PC-9 (cell line): ENCODE results near the gene NPTX1. TPM values are rescaled to one million over a fixed set of nuclear protein-coding genes. Genes with fewer than 3 reads are reported as not detected.

Source experiments
- BruUV-seq: library from RNA; stranded (reverse); fragments of 400-500 nt; replicated peaks from 2 replicates; lab custom pipeline; 2021; lab: Mats Ljungman, UMichigan
- CTCF ChIA-PET: fragments of 300-600 bp; sonication (Branson Sonifier 250); formaldehyde crosslinking; loops from one replicate; lab custom pipeline; 2022; ENCODE audit warnings: antibody characterized with exemption; lab: Charles Lee
- POLR2A ChIA-PET: fragments of 300-600 bp; sonication (Branson Sonifier 250); formaldehyde crosslinking; loops from one replicate; lab custom pipeline; 2022; ENCODE audit warnings: antibody characterized with exemption; ENCODE audit not compliant: unreplicated experiment; lab: Charles Lee
- DNase-seq, 2 experiments: peaks; one replicate each; pipeline versions ENCODE4 v3.0.0 to v3.0.0-alpha.2; 2015 to 2022; ENCODE audit warnings: mixed read lengths in 1 of 2
- H2AFZ ChIP-seq: fragments of 200-600 bp; sonication (generic); 2 replicates; pipeline ENCODE4 v1.8.1; 2017; ENCODE audit warnings: antibody characterized with exemption
- H3F3A ChIP-seq: fragments of 200-600 bp; sonication (generic); 2 replicates; pipeline ENCODE4 v1.8.1; 2017; ENCODE audit warnings: antibody characterized with exemption, mild to moderate bottlenecking, low read depth; ENCODE audit not compliant: insufficient read depth
- H3K27ac ChIP-seq: fragments of 200-600 bp; sonication (generic); 2 replicates; pipeline ENCODE4 v1.6.1; 2016; ENCODE audit warnings: mixed run types
- H3K27me3 ChIP-seq: fragments of 200-600 bp; sonication (generic); 2 replicates; pipeline ENCODE4 v1.6.1; 2016; ENCODE audit warnings: low read depth, mixed run types; ENCODE audit not compliant: insufficient read depth
- H3K36me3 ChIP-seq: fragments of 200-600 bp; sonication (generic); 2 replicates; pipeline ENCODE4 v1.6.1; 2016; ENCODE audit warnings: low read depth, mixed run types
- H3K4me1 ChIP-seq: fragments of 200-600 bp; sonication (generic); replicated peaks from 2 replicates; pipeline ENCODE4 v1.6.1; 2016; ENCODE audit warnings: mixed run types; ENCODE audit not compliant: insufficient read depth
- H3K4me2 ChIP-seq: fragments of 200-600 bp; sonication (generic); 2 replicates; pipeline ENCODE4 v1.6.1; 2017; ENCODE audit warnings: mixed run types
- H3K4me3 ChIP-seq: fragments of 200-600 bp; sonication (generic); 2 replicates; pipeline ENCODE4 v1.6.1; 2016; ENCODE audit warnings: mixed run types
- H3K79me2 ChIP-seq: fragments of 200-600 bp; sonication (generic); 2 replicates; pipeline ENCODE4 v1.6.1; 2017; ENCODE audit warnings: low read depth, mixed run types
- H3K9me2 ChIP-seq: fragments of 200-600 bp; sonication (generic); 2 replicates; pipeline ENCODE4 v1.8.1; 2017; ENCODE audit warnings: mild to moderate bottlenecking; ENCODE audit not compliant: insufficient read depth
- H3K9me3 ChIP-seq: fragments of 200-600 bp; sonication (generic); 2 replicates; pipeline ENCODE4 v1.8.1; 2016; ENCODE audit warnings: low read depth; ENCODE audit not compliant: insufficient read depth
- H4K20me1 ChIP-seq: fragments of 200-600 bp; sonication (generic); 2 replicates; pipeline ENCODE4 v1.8.1; 2017; ENCODE audit not compliant: insufficient read depth
- CTCF ChIP-seq: fragments of 200-600 bp; sonication (generic); conservative IDR thresholded peaks from 2 replicates; pipeline ENCODE4 v1.6.1; 2017; ENCODE audit warnings: mixed run types, antibody characterized with exemption, mild to moderate bottlenecking, moderate library complexity
- EZH2 ChIP-seq: fragments of 200-600 bp; sonication (generic); IDR thresholded peaks from 2 replicates; pipeline ENCODE4 v1.8.0; 2017; ENCODE audit warnings: antibody characterized with exemption, low read depth
- intact Hi-C: fragments of 100-400 bp; cut with micrococcal nuclease; formaldehyde crosslinking; loops from one replicate; pipeline ENCODE4 v1.10.0; 2022; ENCODE audit not compliant: unreplicated experiment
- total RNA-seq: library from RNA; stranded (reverse); gene quantifications from 2 replicates; pipeline ENCODE4 v1.2.3, GENCODE V29; 2021

NPTX1 gene
- total RNA-seq, 1 experiment from 2014 or later: 6.9 TPM

- Histone ChIP-seq H3K4me3 (no peak overlapping the region), H3K79me2 (0 out of 2 replicates have a peak, but pooled peaks cover 5% of the 10 kb centered on the region), H3K27me3 (0 out of 2 replicates have a peak, but pooled peaks cover 3% of the 10 kb centered on the region), H3K36me3 (no peaks in the 10 kb centered on the region), H3K4me1 (no peaks in the 10 kb centered on the region), H4K20me1 (no peaks in the 10 kb centered on the region), H3F3A (no peaks in the 10 kb centered on the region), H3K27ac (no peak overlapping the region), H2AFZ (no peak overlapping the region), H3K9me2 (no peaks in the 10 kb centered on the region), H3K4me2 (no peak overlapping the region), H3K9me3 (no peaks in the 10 kb centered on the region)
- no peak for TF ChIP-seq EZH2
- TF ChIP-seq CTCF: no peak
- ChIA-PET CTCF (no interaction called here), POLR2A (interaction anchor here (0.7 kb wide), 1 partner anchor 53 kb away, joined by 3 read pairs; no protein-coding TSS in a partner anchor)
- no peak for DNase-seq
- intact Hi-C loops: no loop called here
- no TSS peak for BruUV-seq
Observed at GRCh38 chr17:80449930-80450576, 26.4 kb downstream of the NPTX1 start.

- BruUV-seq: no TSS peak
- intact Hi-C loops: no loop called here
Observed at GRCh38 chr17:80449194-80449929, 27.0 kb downstream of the NPTX1 start.

More at GRCh38 chr17:80449194-80449929, 27.0 kb downstream of the NPTX1 start:
- ChIA-PET POLR2A (no interaction called here), CTCF (no interaction called here)
- no peak overlapping the region for H3K27ac ChIP-seq
- 0 out of 2 replicates have a peak, but pooled peaks cover 5% of the 10 kb centered on the region for H3K79me2 ChIP-seq
- no peaks in the 10 kb centered on the region for H3K9me2 ChIP-seq
- H3K36me3 ChIP-seq: no peaks in the 10 kb centered on the region
- no peaks in the 10 kb centered on the region for H3F3A ChIP-seq
- no peak overlapping the region for H3K4me2 ChIP-seq
- H3K9me3 ChIP-seq: no peaks in the 10 kb centered on the region
- no peak overlapping the region for H3K4me3 ChIP-seq
- no peaks in the 10 kb centered on the region for H3K4me1 ChIP-seq
- H4K20me1 ChIP-seq: no peaks in the 10 kb centered on the region
- H2AFZ ChIP-seq: no peak overlapping the region
- no peak for TF ChIP-seq EZH2
- no peak for TF ChIP-seq CTCF
- no peak for DNase-seq
- H3K27me3 ChIP-seq: 0 out of 2 replicates have a peak, but pooled peaks cover 3% of the 10 kb centered on the region
